HEK293 (cell line): ENCODE data around the gene LPCAT4.

Experiments
- CTCF ChIP-seq: fragments of 450-650 bp; formaldehyde crosslinking; IDR thresholded peaks from 2 replicates; pipeline ENCODE4 v1.5.1; 2016; ENCODE audit warnings: missing biosample characterization, missing genetic modification characterization
- GLIS1 ChIP-seq: fragments of 450-650 bp; formaldehyde crosslinking; IDR thresholded peaks from 2 replicates; pipeline ENCODE4 v1.5.1; 2016; ENCODE audit warnings: missing biosample characterization, missing genetic modification characterization
- OVOL3 ChIP-seq: fragments of 450-650 bp; formaldehyde crosslinking; IDR thresholded peaks from 2 replicates; pipeline ENCODE4 v1.5.1; 2016; ENCODE audit warnings: missing biosample characterization, missing genetic modification characterization
- ZBTB10 ChIP-seq: fragments of 450-650 bp; formaldehyde crosslinking; IDR thresholded peaks from 2 replicates; pipeline ENCODE4 v1.5.1; 2016; ENCODE audit warnings: missing biosample characterization, missing genetic modification characterization
- ZBTB21 ChIP-seq: fragments of 450-650 bp; formaldehyde crosslinking; IDR thresholded peaks from 2 replicates; pipeline ENCODE4 v1.5.1; 2017; ENCODE audit warnings: missing biosample characterization, missing genetic modification characterization
- ZNF24 ChIP-seq: fragments of 450-650 bp; formaldehyde crosslinking; IDR thresholded peaks from 2 replicates; pipeline ENCODE4 v1.5.1; 2016; ENCODE audit warnings: missing biosample characterization, missing genetic modification characterization
- ZNF549 ChIP-seq: fragments of 450-650 bp; IDR thresholded peaks from 2 replicates; pipeline ENCODE4 v1.5.1; 2018; ENCODE audit warnings: missing biosample characterization, missing genetic modification characterization, mild to moderate bottlenecking, inconsistent platforms, moderate library complexity
- ZNF792 ChIP-seq: fragments of 450-650 bp; formaldehyde crosslinking; IDR thresholded peaks from 2 replicates; pipeline ENCODE4 v1.5.1; 2016; ENCODE audit warnings: missing biosample characterization, missing genetic modification characterization
- ZSCAN16 ChIP-seq: fragments of 450-650 bp; formaldehyde crosslinking; IDR thresholded peaks from 2 replicates; pipeline ENCODE4 v1.5.1; 2016; ENCODE audit warnings: missing biosample characterization, missing genetic modification characterization

GRCh38 chr15:34323217-34323616 lies 43.8 kb downstream of the LPCAT4 start:
- TF ChIP-seq CTCF (no peak), ZNF792 (tag by site-specific recombination) (no peak), ZNF24 (tag by site-specific recombination) (no peak), GLIS1 (tag by site-specific recombination) (no peak), ZBTB21 (tag by site-specific recombination) (no peak), OVOL3 (tag by site-specific recombination) (no peak), ZNF549 (no peak), ZBTB10 (tag by site-specific recombination) (no peak), ZSCAN16 (no peak)
